Smooth muscle cell (in vitro differentiated cells): ENCODE results near the gene IQCK. TPM values are rescaled to one million over a fixed set of nuclear protein-coding genes. Genes with fewer than 3 reads are reported as not detected.

ENCODE experiments used
- DNase-seq: peaks from one replicate; lab custom pipeline; 2025; ENCODE audit not compliant: unreplicated experiment; lab: John Stamatoyannopoulos, UW
- H2AFZ ChIP-seq: fragments of 200-600 bp; sonication (generic); 2 replicates; pipeline ENCODE4 v1.6.0; 2016; ENCODE audit warnings: antibody characterized with exemption, low read depth, mild to moderate bottlenecking
- H3F3A ChIP-seq: fragments of 200-600 bp; sonication (generic); 2 replicates; pipeline ENCODE4 v1.6.0; 2017; ENCODE audit warnings: antibody characterized with exemption, low read depth
- H3K27ac ChIP-seq: fragments of 200-600 bp; sonication (generic); 2 replicates; pipeline ENCODE4 v1.5.1; 2016; ENCODE audit warnings: low read depth, mild to moderate bottlenecking
- H3K27me3 ChIP-seq: fragments of 200-600 bp; sonication (generic); 2 replicates; pipeline ENCODE4 v1.6.1; 2016; ENCODE audit warnings: low read depth, mild to moderate bottlenecking
- H3K36me3 ChIP-seq: fragments of 200-600 bp; sonication (generic); 2 replicates; pipeline ENCODE4 v1.5.1; 2016; ENCODE audit warnings: low read depth
- H3K4me1 ChIP-seq: fragments of 200-600 bp; sonication (generic); 2 replicates; pipeline ENCODE4 v1.5.1; 2016; ENCODE audit warnings: low read depth
- H3K4me2 ChIP-seq: fragments of 200-600 bp; sonication (generic); 2 replicates; pipeline ENCODE4 v1.6.0; 2016; ENCODE audit warnings: mild to moderate bottlenecking
- H3K4me3 ChIP-seq: fragments of 200-600 bp; sonication (generic); 2 replicates; pipeline ENCODE4 v1.5.1; 2016; ENCODE audit warnings: mild to moderate bottlenecking
- H3K79me2 ChIP-seq: fragments of 200-600 bp; sonication (generic); 2 replicates; pipeline ENCODE4 v1.6.0; 2016; ENCODE audit warnings: low read depth, mild to moderate bottlenecking
- H3K9ac ChIP-seq: fragments of 200-600 bp; sonication (generic); 2 replicates; pipeline ENCODE4 v1.6.0; 2016; ENCODE audit warnings: low read depth
- H3K9me3 ChIP-seq: fragments of 200-600 bp; sonication (generic); replicated peaks from 2 replicates; pipeline ENCODE4 v1.5.1; 2016; ENCODE audit warnings: low read depth
- H4K20me1 ChIP-seq: fragments of 200-600 bp; sonication (generic); 2 replicates; pipeline ENCODE4 v1.6.0; 2016; ENCODE audit warnings: low read depth
- WGBS: methylation state at CpG from one replicate; pipeline ENCODE4 v1.1.7; 2016; ENCODE audit warnings: low lambda C conversion rate; 5-methylcytosine and 5-hydroxymethylcytosine counted together
- polyA plus RNA-seq: library from polyadenylated mRNA; unstranded; fragments of >200 nt; fragmentation: Nextera tagmentation; extraction: Ambion mirVana; gene quantifications from 2 replicates; pipeline ENCODE4 v1.2.1, GENCODE V29; 2016
- total RNA-seq: library from RNA; depleted of rRNA; stranded (reverse); fragments of >200 nt; gene quantifications from 2 replicates; pipeline ENCODE4 v1.2.3, GENCODE V29; 2014
- TF ChIP-seq, protein P1 (sequence below): fragments of 200-600 bp; sonication (generic); IDR thresholded peaks from 2 replicates; pipeline ENCODE4 v1.5.1; 2017; ENCODE audit warnings: borderline replicate concordance, mild to moderate bottlenecking, antibody characterized with exemption; ENCODE audit not compliant: insufficient read depth, poor library complexity, severe bottlenecking

IQCK gene
- total and polyA plus RNA-seq, 2 experiments from 2014 or later, result 11.2 to 14.6 TPM

DNA sequence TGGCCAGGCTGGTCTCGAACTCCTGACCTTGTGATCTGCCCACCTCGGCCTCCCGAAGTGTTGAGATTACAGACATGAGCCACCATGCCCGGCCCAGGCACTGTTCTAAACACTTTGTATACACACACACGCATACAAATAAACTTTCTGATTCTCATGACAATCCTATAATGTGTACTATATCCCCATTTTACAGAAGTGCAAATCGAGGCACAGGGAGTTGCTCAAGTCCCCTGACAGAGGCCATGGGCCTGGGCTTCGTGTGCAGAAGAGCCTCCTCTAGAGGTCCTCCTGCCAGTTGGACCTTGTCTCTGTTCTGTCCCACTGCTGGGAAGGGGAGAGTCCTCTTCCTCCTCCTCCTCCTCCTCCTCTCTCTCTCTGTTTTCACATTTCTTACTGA lies 176.5 kb downstream of the IQCK start:
- Histone ChIP-seq H3K36me3 (no peaks in the 10 kb centered on the region), H3K79me2 (no peaks in the 10 kb centered on the region), H3K27me3 (no peaks in the 10 kb centered on the region), H3K9me3 (no peaks in the 10 kb centered on the region), H3K4me2 (no peak overlapping the region), H3F3A (no peaks in the 10 kb centered on the region), H2AFZ (no peak overlapping the region), H3K4me3 (no peak overlapping the region), H3K27ac (no peak overlapping the region), H3K4me1 (no peaks in the 10 kb centered on the region), H4K20me1 (no peaks in the 10 kb centered on the region), H3K9ac (no peak overlapping the region)
- WGBS, result 90% methylated on average over 7 of the region's 7 CpGs
- no peak for DNase-seq
- TF ChIP-seq, protein P1, sequence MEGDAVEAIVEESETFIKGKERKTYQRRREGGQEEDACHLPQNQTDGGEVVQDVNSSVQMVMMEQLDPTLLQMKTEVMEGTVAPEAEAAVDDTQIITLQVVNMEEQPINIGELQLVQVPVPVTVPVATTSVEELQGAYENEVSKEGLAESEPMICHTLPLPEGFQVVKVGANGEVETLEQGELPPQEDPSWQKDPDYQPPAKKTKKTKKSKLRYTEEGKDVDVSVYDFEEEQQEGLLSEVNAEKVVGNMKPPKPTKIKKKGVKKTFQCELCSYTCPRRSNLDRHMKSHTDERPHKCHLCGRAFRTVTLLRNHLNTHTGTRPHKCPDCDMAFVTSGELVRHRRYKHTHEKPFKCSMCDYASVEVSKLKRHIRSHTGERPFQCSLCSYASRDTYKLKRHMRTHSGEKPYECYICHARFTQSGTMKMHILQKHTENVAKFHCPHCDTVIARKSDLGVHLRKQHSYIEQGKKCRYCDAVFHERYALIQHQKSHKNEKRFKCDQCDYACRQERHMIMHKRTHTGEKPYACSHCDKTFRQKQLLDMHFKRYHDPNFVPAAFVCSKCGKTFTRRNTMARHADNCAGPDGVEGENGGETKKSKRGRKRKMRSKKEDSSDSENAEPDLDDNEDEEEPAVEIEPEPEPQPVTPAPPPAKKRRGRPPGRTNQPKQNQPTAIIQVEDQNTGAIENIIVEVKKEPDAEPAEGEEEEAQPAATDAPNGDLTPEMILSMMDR, result no peak

DNA sequence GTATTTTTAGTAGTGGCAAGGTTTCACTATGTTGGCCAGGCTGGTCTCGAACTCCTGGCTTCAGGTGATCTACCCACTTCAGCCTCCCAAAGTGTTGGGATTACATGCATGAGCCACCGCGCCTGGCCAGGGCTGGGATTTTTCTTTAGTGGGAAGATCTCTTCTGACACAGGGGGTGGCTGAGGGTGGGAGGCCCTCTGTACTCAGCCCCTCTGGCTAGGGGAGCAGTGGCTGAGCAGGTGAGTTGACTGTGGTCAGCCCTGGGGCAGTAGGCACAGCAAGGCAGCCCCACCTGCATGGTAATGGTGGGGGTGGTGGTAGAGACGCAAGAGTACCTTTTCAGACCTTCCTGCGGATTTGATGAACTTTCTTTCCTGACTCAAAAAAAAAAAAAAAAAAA lies 178.9 kb downstream of the IQCK start:
- no peaks in the 10 kb centered on the region for H3K9me3 ChIP-seq
- no peak overlapping the region for H3K4me3 ChIP-seq
- 96% methylated on average over 5 of the region's 5 CpGs for WGBS
- H3K4me2 ChIP-seq, result no peak overlapping the region
- H4K20me1 ChIP-seq, result no peaks in the 10 kb centered on the region
- no peaks in the 10 kb centered on the region for H3K36me3 ChIP-seq
- no peak overlapping the region for H3K9ac ChIP-seq
- no peaks in the 10 kb centered on the region for H3K27me3 ChIP-seq
- no peak for DNase-seq
- TF ChIP-seq, protein P1, result no peak
- H3F3A ChIP-seq, result no peaks in the 10 kb centered on the region
- no peaks in the 10 kb centered on the region for H3K4me1 ChIP-seq
- no peak overlapping the region for H2AFZ ChIP-seq
- H3K27ac ChIP-seq, result no peak overlapping the region
- no peaks in the 10 kb centered on the region for H3K79me2 ChIP-seq

- Histone ChIP-seq H4K20me1 (no peaks in the 10 kb centered on the region), H3K36me3 (no peaks in the 10 kb centered on the region), H3K27ac (no peak overlapping the region), H3K4me3 (no peak overlapping the region), H3K4me2 (no peak overlapping the region), H3F3A (no peaks in the 10 kb centered on the region), H3K79me2 (no peaks in the 10 kb centered on the region), H3K9ac (no peak overlapping the region), H2AFZ (no peak overlapping the region), H3K4me1 (no peaks in the 10 kb centered on the region), H3K27me3 (no peaks in the 10 kb centered on the region), H3K9me3 (no peaks in the 10 kb centered on the region)
- WGBS, result 77% methylated on average over 5 of the region's 5 CpGs
- TF ChIP-seq, protein P1, result no peak
- DNase-seq, result no peak
Measured at GRCh38 chr16:19898166-19898565, 180.1 kb downstream of the IQCK start.

GRCh38 chr16:19898924-19899604 lies 181.0 kb downstream of the IQCK start:
- H3K4me3 ChIP-seq, result no peak overlapping the region
- H3K27me3 ChIP-seq, result no peaks in the 10 kb centered on the region
- no peak overlapping the region for H3K9ac ChIP-seq
- DNase-seq, result no peak
- TF ChIP-seq, protein P1, result peak; percentile 74
- no peaks in the 10 kb centered on the region for H3K79me2 ChIP-seq
- no peaks in the 10 kb centered on the region for H3K9me3 ChIP-seq
- H2AFZ ChIP-seq, result no peak overlapping the region
- 20% methylated on average over 13 of the region's 13 CpGs for WGBS
- no peaks in the 10 kb centered on the region for H4K20me1 ChIP-seq
- H3K4me2 ChIP-seq, result no peak overlapping the region
- H3F3A ChIP-seq, result no peaks in the 10 kb centered on the region
- no peaks in the 10 kb centered on the region for H3K36me3 ChIP-seq
- no peak overlapping the region for H3K27ac ChIP-seq
- no peaks in the 10 kb centered on the region for H3K4me1 ChIP-seq
